KMS-11 (cell line): ENCODE measurements around the gene SIL1.

Experiments used
- H2AFZ ChIP-seq: fragments of 200-600 bp; sonication (generic); 2 replicates; pipeline ENCODE4 v1.6.1; 2016; ENCODE audit warnings: antibody characterized with exemption, mixed run types, low read depth
- H3K27ac ChIP-seq: fragments of 200-600 bp; sonication (generic); 2 replicates; pipeline ENCODE4 v1.6.1; 2016; ENCODE audit warnings: mild to moderate bottlenecking, mixed run types
- H3K27me3 ChIP-seq: fragments of 200-600 bp; sonication (generic); 2 replicates; pipeline ENCODE4 v1.6.1; 2017; ENCODE audit warnings: mild to moderate bottlenecking, low read depth, mixed run types, moderate library complexity; ENCODE audit not compliant: insufficient read depth
- H3K36me3 ChIP-seq: fragments of 200-600 bp; sonication (generic); 2 replicates; pipeline ENCODE4 v1.6.1; 2017; ENCODE audit warnings: mild to moderate bottlenecking, mixed run types; ENCODE audit not compliant: insufficient read depth
- H3K4me1 ChIP-seq: fragments of 200-600 bp; sonication (generic); 2 replicates; pipeline ENCODE4 v1.6.1; 2016; ENCODE audit warnings: mild to moderate bottlenecking, low read depth, mixed run types; ENCODE audit not compliant: poor library complexity, severe bottlenecking
- H3K4me2 ChIP-seq: fragments of 200-600 bp; sonication (generic); 2 replicates; pipeline ENCODE4 v1.7.0; 2016; ENCODE audit warnings: mild to moderate bottlenecking, mixed run types
- H3K4me3 ChIP-seq: fragments of 200-600 bp; sonication (generic); IDR thresholded peaks from 2 replicates; pipeline ENCODE4 v1.6.1; 2017; ENCODE audit warnings: low read depth, low read length, mixed read lengths; ENCODE audit not compliant: insufficient read depth
- H3K79me2 ChIP-seq: fragments of 200-600 bp; sonication (generic); 2 replicates; pipeline ENCODE4 v1.6.1; 2016; ENCODE audit warnings: low read depth, mixed run types; ENCODE audit not compliant: insufficient read depth
- H3K9ac ChIP-seq: fragments of 200-600 bp; sonication (generic); 2 replicates; pipeline ENCODE4 v1.6.1; 2016; ENCODE audit warnings: mild to moderate bottlenecking, mixed run types
- H4K20me1 ChIP-seq: fragments of 200-600 bp; sonication (generic); 2 replicates; pipeline ENCODE4 v1.6.1; 2016; ENCODE audit warnings: mild to moderate bottlenecking, mixed run types; ENCODE audit not compliant: insufficient read depth
- TF ChIP-seq, protein P1 (sequence below): fragments of 200-600 bp; sonication (generic); conservative IDR thresholded peaks from 2 replicates; pipeline ENCODE4 v1.6.1; 2017; ENCODE audit warnings: low read depth, mild to moderate bottlenecking, antibody characterized with exemption, low read length, moderate library complexity, mixed read lengths

SIL1 gene

DNA sequence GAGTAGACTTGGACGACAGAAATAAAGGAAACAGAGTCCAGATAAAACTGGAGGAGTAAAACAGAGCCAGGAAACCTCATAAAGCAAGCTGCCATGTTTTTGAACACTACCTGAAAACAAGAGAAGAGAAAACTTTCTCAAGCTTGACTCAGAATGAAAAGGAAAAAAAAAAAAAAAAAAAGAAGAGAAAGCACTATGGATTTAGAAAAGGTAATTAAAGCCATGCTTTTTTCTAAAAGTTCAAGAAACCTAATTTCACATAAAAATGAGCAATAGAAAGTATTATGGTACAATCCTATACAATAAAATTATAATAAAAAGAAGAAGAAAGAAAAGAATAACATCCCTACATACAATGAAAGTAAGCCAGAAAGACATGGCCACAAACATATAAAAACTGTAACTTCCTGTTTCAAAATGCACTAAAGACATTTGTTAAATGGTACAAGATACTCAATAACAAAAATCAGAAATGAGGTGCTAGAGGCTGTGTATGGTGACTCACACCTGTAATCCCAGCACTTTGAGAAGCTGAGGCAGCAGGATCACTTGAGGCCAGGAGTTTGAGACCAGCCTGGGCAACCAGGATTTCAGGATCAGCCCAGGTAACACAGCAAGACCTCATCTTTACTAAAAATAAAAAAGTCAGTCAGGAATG, 129.5 kb downstream of the SIL1 start:
- no peak overlapping the region for H3K27ac ChIP-seq
- TF ChIP-seq, protein P1, sequence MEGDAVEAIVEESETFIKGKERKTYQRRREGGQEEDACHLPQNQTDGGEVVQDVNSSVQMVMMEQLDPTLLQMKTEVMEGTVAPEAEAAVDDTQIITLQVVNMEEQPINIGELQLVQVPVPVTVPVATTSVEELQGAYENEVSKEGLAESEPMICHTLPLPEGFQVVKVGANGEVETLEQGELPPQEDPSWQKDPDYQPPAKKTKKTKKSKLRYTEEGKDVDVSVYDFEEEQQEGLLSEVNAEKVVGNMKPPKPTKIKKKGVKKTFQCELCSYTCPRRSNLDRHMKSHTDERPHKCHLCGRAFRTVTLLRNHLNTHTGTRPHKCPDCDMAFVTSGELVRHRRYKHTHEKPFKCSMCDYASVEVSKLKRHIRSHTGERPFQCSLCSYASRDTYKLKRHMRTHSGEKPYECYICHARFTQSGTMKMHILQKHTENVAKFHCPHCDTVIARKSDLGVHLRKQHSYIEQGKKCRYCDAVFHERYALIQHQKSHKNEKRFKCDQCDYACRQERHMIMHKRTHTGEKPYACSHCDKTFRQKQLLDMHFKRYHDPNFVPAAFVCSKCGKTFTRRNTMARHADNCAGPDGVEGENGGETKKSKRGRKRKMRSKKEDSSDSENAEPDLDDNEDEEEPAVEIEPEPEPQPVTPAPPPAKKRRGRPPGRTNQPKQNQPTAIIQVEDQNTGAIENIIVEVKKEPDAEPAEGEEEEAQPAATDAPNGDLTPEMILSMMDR = no peak
- H3K27me3 ChIP-seq = no peaks in the 10 kb centered on the region
- H3K4me1 ChIP-seq = peaks cover 5% of the 10 kb centered on the region
- H3K36me3 ChIP-seq = no peaks in the 10 kb centered on the region
- no peak overlapping the region for H3K9ac ChIP-seq
- H2AFZ ChIP-seq = no peak overlapping the region
- no peaks in the 10 kb centered on the region for H4K20me1 ChIP-seq
- no peaks in the 10 kb centered on the region for H3K79me2 ChIP-seq
- H3K4me2 ChIP-seq = no peak overlapping the region
- H3K4me3 ChIP-seq = no peak overlapping the region

GRCh38 chr5:139068060-139068459, 130.1 kb downstream of the SIL1 start:
- Histone ChIP-seq H3K36me3 (no peaks in the 10 kb centered on the region), H3K4me1 (peaks cover 5% of the 10 kb centered on the region), H4K20me1 (no peaks in the 10 kb centered on the region), H3K27ac (no peak overlapping the region), H2AFZ (no peak overlapping the region), H3K9ac (no peak overlapping the region), H3K79me2 (no peaks in the 10 kb centered on the region), H3K4me3 (no peak overlapping the region), H3K27me3 (no peaks in the 10 kb centered on the region), H3K4me2 (no peak overlapping the region)
- TF ChIP-seq, protein P1 = no peak

DNA sequence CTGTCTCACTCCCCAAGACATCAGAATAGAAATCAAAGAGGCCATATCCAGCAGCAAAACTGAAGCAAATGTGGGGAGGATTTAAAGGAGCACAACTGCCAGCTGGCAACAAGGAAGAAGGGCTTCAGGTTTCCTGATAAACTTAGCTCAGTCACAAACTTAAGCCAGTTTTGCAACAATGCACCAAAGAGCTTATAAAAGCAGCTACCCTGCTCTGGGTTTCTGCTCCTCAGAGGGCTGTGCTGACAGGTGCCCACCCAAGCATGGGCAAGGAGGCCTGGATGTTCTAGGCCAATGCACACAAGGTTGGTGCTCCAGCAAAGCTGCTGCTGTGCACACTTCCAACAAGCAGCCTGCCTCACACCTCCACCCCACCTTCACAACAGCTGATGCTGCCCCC, 132.9 kb downstream of the SIL1 start:
- Histone ChIP-seq H4K20me1 (no peaks in the 10 kb centered on the region), H3K27ac (no peak overlapping the region), H3K4me3 (no peak overlapping the region), H3K4me1 (peaks cover 5% of the 10 kb centered on the region), H3K79me2 (no peaks in the 10 kb centered on the region), H3K9ac (no peak overlapping the region), H2AFZ (no peak overlapping the region), H3K36me3 (no peaks in the 10 kb centered on the region), H3K4me2 (no peak overlapping the region), H3K27me3 (no peaks in the 10 kb centered on the region)
- TF ChIP-seq, protein P1 = no peak

- H2AFZ ChIP-seq = no peak overlapping the region
- no peak overlapping the region for H3K4me2 ChIP-seq
- H3K79me2 ChIP-seq = no peaks in the 10 kb centered on the region
- H3K4me3 ChIP-seq = no peak overlapping the region
- H3K27me3 ChIP-seq = no peaks in the 10 kb centered on the region
- H3K9ac ChIP-seq = no peak overlapping the region
- no peak overlapping the region for H3K27ac ChIP-seq
- TF ChIP-seq, protein P1 = no peak
- H3K4me1 ChIP-seq = peaks cover 5% of the 10 kb centered on the region
- no peaks in the 10 kb centered on the region for H4K20me1 ChIP-seq
- H3K36me3 ChIP-seq = no peaks in the 10 kb centered on the region
These were observed 133.6 kb downstream of the SIL1 start for GRCh38 chr5:139064613-139065012.
